ENCODE results near the gene FAM83E. TPM values are rescaled to one million over a fixed set of nuclear protein-coding genes. Genes with fewer than 3 reads are reported as not detected.

Gene FAM83E
- total and polyA plus RNA-seq, 10 of the 15 experiments (the other 5 are each of a cell fraction or from before 2014, with no cell fraction given): 0.14 to 2.5 (median 0.33) TPM; not detected in 4

DNA sequence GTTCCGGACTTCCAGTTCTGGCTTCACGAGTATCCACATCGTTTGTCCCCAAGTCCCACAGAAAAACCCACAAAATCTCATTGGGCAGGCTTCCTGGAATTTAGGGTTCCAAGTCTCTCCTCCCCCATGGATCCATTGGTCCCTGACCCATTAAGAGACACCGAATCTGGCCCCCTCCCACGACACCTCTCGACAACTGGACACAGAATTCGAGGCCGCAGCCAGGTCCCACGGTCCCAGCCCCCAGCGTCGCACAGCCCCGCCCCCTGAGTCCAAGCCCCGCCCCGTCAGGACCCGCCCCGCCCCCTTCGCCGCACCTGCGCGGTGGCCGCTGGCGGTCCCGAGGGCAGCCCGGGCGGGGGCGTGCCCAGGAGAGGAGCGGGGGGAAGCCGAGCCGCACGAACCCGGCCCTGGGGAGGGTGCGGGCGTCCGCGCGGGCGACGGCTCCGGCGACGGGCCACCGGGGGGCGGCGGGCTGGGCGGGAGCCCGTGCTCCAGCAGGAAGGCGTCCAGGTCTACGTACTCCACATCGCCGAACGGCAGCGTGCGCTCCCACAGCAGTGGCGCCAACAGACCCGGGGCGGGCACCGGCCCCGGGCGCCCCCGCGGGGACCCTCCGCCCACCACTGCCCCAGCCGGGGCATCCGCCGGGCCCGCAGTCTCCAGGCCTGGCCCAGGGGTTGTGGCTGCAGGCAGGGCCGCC lies 20.5 kb upstream of the FAM83E start (continued):
- no peak for TF ChIP-seq ZBED1 (IDR thresholded peaks at IDR 0.05; ENCODE audit: borderline replicate concordance)
- peak; percentile 51; the same call in 1 of the 2 replicates for TF ChIP-seq SMARCA5 (IDR thresholded peaks at IDR 0.05)
- no peak for TF ChIP-seq WRNIP1 (IDR thresholded peaks at IDR 0.05; ENCODE audit: borderline replicate concordance, low read depth, low read length)
- TF ChIP-seq SREBF2 (IDR thresholded peaks at IDR 0.05; ENCODE audit: low read length): no peak
- TF ChIP-seq RUNX3 (IDR thresholded peaks at IDR 0.05; ENCODE audit: low read length): no peak
- no peak for TF ChIP-seq HDGF (IDR thresholded peaks at IDR 0.05)
- peak; percentile 77 for TF ChIP-seq LARP7 (IDR thresholded peaks at IDR 0.05)
- no peak for TF ChIP-seq ESRRA (IDR thresholded peaks at IDR 0.05; ENCODE audit: low read length)
- TF ChIP-seq NR2F1 (conservative IDR thresholded peaks at IDR 0.05): peak; percentile 59; the same call in 1 of the 2 replicates
- TF ChIP-seq, protein P1, sequence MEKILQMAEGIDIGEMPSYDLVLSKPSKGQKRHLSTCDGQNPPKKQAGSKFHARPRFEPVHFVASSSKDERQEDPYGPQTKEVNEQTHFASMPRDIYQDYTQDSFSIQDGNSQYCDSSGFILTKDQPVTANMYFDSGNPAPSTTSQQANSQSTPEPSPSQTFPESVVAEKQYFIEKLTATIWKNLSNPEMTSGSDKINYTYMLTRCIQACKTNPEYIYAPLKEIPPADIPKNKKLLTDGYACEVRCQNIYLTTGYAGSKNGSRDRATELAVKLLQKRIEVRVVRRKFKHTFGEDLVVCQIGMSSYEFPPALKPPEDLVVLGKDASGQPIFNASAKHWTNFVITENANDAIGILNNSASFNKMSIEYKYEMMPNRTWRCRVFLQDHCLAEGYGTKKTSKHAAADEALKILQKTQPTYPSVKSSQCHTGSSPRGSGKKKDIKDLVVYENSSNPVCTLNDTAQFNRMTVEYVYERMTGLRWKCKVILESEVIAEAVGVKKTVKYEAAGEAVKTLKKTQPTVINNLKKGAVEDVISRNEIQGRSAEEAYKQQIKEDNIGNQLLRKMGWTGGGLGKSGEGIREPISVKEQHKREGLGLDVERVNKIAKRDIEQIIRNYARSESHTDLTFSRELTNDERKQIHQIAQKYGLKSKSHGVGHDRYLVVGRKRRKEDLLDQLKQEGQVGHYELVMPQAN (conservative IDR thresholded peaks at IDR 0.05): peak; percentile 71
- TF ChIP-seq TCF7 (IDR thresholded peaks at IDR 0.05; ENCODE audit: borderline replicate concordance): no peak

Data from GM12878 (cell line).